NB4 (cell line): ENCODE measurements around the gene DRC3.

Source experiments
- MYC ChIP-seq: IDR thresholded peaks from 2 replicates; pipeline ENCODE4 v1.6.1; 2011; ENCODE audit warnings: low read depth, low read length
- POLR2A ChIP-seq: IDR thresholded peaks from 2 replicates; pipeline ENCODE4 v1.6.1; 2011; ENCODE audit warnings: mild to moderate bottlenecking; ENCODE audit not compliant: insufficient read length; ENCODE audit errors: extremely low read depth
- TF ChIP-seq, protein P1 (sequence below): IDR thresholded peaks from one replicate; pipeline ENCODE4 v1.5.1; 2012; ENCODE audit warnings: low read depth, low read length

DNA sequence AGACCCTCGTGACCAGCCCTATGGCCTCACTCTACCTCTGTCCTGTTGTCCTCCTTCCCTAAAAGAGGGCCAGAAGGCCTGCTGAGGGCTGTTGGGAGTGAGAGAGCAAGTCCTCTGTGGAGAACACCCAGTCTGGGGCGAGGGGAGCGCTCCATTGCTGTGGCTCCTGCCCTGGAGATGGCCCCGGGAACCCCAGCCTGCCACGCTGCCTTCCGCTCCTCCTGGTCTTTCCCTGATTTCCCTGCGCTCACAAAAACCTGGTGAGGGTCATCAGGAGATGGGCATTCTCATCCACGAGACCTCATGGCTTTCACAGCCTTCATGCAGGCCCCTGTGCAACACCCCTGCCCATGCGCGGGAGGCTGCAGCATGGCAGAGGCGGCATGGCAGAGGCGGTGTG, 21.2 kb downstream of the DRC3 start:
- TF ChIP-seq, protein P1, sequence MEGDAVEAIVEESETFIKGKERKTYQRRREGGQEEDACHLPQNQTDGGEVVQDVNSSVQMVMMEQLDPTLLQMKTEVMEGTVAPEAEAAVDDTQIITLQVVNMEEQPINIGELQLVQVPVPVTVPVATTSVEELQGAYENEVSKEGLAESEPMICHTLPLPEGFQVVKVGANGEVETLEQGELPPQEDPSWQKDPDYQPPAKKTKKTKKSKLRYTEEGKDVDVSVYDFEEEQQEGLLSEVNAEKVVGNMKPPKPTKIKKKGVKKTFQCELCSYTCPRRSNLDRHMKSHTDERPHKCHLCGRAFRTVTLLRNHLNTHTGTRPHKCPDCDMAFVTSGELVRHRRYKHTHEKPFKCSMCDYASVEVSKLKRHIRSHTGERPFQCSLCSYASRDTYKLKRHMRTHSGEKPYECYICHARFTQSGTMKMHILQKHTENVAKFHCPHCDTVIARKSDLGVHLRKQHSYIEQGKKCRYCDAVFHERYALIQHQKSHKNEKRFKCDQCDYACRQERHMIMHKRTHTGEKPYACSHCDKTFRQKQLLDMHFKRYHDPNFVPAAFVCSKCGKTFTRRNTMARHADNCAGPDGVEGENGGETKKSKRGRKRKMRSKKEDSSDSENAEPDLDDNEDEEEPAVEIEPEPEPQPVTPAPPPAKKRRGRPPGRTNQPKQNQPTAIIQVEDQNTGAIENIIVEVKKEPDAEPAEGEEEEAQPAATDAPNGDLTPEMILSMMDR, result no peak
- no peak for TF ChIP-seq MYC
- TF ChIP-seq POLR2A, result no peak
